ENCODE measurements around the gene UFC1.

GRCh38 chr1:161195171-161195570 lies 41.4 kb downstream of the UFC1 start:
- TF ChIP-seq CTCF (IDR thresholded peaks at IDR 0.05; ENCODE audit: insufficient read depth, low read depth, low read length), result no peak
- TF ChIP-seq EZH2 (IDR thresholded peaks at IDR 0.05; ENCODE audit: insufficient read depth, low read length), result no peak
